Left cardiac atrium (tissue), 4 donors: Measurements from ENCODE around the gene TRIM71. TPM values are rescaled to one million over a fixed set of nuclear protein-coding genes. Genes with fewer than 3 reads are reported as not detected.
"Not testable (repeated sequence)": the region's sequence is repeated elsewhere in the genome, so short reads cannot be mapped to it uniquely, and the experiment has no call there.

Experiments used
- ATAC-seq, 2 donors: fragments of 200-7000 bp; cut with Tn5 transposase; one replicate each; pipeline ENCODE4 v1.9.1; 2020; ENCODE audit warnings: mild to moderate bottlenecking in 2 of 2, moderate library complexity in 2 of 2
- DNase-seq: peaks from one replicate; pipeline ENCODE4 v3.0.0-alpha.2; 2020
- intact Hi-C, 2 donors: fragments of 100-400 bp; cut with DNase I; formaldehyde crosslinking; loops; one replicate each; pipeline versions ENCODE4 v1.14.1 to v1.15.1; 2022 to 2023
- total RNA-seq, 2 donors: library from RNA; stranded (reverse); fragmentation: NEBNext Ultra II Directional; extraction: Animal tissue kit (Norgen Biotek cat#: 25700); gene quantifications; one replicate each; pipeline ENCODE4 v1.2.1, GENCODE V29; 2021
- donor health status: DM: no; HTN: yes; CAD: no.
- donor health status: DM: no; HTN: yes; CAD: no; lungs with severe emphysema.
- donor health status: DM: yes; HTN: yes; CAD: no.
- donor health status: Dilated cardiomyopathy.

Gene TRIM71
- total RNA-seq, 2 donors from 2014 or later, result 0.06 TPM; not detected in 1

DNA sequence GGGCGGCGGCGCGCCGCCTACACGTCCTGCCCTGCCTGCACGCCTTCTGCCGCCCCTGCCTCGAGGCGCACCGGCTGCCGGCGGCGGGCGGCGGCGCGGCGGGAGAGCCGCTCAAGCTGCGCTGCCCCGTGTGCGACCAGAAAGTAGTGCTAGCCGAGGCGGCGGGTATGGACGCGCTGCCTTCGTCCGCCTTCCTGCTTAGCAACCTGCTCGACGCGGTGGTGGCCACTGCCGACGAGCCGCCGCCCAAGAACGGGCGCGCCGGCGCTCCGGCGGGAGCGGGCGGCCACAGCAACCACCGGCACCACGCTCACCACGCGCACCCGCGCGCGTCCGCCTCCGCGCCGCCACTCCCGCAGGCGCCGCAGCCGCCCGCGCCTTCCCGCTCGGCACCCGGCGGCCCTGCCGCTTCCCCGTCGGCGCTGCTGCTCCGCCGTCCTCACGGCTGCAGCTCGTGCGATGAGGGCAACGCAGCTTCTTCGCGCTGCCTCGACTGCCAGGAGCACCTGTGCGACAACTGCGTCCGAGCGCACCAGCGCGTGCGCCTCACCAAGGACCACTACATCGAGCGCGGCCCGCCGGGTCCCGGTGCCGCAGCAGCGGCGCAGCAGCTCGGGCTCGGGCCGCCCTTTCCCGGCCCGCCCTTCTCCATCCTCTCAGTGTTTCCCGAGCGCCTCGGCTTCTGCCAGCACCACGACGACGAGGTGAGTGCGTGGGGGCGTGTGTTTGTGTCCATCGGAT lies 602 bp downstream of the TRIM71 start:
- intact Hi-C loops, result no loop called here
- no peak for DNase-seq
- no peak for ATAC-seq

GRCh38 chr3:32818970-32819511 lies 1.2 kb downstream of the TRIM71 start:
- intact Hi-C loops, result no loop called here
- ATAC-seq, result no peak
- no peak for DNase-seq

DNA sequence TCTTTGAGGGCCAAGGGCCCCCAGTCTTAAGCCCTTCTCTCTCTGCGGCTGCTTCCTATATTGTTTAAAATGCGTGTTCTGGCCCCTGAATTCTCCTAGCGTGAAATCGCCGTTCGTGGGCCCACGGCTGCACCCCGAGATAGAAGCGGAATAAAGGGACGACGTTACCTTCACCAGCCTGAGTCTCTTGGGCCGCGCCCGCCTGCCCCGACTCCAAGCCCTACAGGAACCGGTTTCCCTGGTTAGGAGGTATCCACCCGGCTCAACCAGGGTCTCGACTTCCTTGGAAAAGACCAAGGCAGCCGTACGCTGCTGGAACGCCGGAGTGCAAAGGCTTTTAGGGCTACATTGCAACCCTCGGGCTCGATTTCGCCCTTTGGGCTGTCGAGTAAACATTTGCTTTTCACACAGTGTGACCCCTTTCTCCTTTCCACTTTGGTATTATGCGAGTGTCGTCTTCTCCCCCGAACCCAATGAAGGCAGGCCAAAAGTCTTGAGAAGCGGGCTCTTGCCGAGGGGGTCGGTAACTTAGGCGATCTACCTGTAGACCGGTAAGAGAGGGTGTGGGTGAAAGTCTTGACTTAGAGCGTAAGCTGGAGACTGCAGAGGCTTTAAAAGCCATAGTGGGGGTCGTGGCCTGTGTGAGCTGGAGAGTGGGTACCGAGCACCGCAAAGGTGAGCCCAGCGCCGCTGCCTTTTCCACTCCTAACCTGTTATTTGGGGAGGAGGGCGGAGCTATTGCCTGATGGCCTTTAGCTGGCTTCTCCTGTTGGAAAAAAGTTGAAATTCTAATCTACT lies 2.0 kb downstream of the TRIM71 start:
- DNase-seq (no peak), ATAC-seq (no peak)
- intact Hi-C loops, result no loop called here

DNA sequence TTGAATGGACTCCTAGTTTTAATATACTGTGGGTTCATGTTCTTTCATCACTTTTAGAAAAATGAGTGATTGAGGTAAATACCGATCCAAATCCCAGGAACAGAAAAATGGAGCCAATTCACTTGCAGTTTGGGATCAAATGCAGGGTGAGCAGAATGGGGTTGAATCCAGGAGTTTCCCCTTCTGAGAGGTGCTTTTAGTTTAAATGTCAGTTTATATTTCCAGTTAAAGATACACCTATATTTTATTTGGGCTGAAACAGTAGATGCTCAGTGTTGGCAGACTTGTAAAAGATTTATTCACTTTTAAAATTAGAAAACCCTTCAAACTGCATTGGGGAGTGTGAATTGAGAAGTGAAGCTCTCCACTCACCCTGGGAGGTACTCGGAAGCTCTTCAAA lies 2.6 kb downstream of the TRIM71 start:
- intact Hi-C loops, result no loop called here
- no peak for ATAC-seq
- DNase-seq, result no peak

GRCh38 chr3:32820971-32821685 lies 3.3 kb downstream of the TRIM71 start:
- no peak for ATAC-seq
- no peak for DNase-seq
- intact Hi-C loops, result no loop called here

DNA sequence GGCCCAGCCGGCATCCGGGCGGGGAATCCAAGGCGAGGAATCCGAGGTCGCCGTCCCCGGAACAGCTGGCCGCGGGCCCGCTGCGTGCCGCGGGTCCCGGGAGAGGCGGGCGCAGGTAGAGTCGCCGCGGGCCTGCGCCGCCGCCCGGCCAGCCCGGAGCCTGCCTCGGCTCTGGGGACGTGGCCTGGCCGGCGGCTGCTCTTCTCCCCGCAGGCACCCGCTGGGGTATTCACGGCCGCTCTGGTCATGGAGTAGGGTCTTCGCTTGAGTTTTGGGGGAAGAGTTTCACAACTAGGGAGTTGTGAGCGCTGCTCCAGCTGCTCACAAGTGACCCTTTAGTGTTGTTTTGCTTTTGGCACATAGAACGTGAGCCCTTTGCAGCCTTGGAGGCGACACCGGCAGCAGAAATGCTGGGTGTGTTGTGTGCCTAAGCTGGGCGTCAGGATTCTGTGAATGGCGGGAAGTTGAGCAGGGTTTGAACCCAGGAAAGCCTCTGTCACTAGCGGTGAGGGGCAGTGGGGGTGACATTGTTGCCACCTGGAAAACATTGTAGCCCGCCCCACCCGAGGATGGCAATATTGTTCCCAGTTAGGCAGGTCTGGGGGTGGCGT lies 4.0 kb downstream of the TRIM71 start:
- DNase-seq (no peak), ATAC-seq (peak; percentile 34 to 55)
- intact Hi-C loops, result no loop called here

- intact Hi-C loops, result no loop called here
- DNase-seq, result no peak
Observed at GRCh38 chr3:32822609-32823498, 5.1 kb downstream of the TRIM71 start.

GRCh38 chr3:32823641-32824184 lies 5.9 kb downstream of the TRIM71 start:
- ATAC-seq, intact Hi-C loops, DNase-seq: not testable (repeated sequence)

More at GRCh38 chr3:32822609-32823498, 5.1 kb downstream of the TRIM71 start:
- no peak for ATAC-seq

DNA sequence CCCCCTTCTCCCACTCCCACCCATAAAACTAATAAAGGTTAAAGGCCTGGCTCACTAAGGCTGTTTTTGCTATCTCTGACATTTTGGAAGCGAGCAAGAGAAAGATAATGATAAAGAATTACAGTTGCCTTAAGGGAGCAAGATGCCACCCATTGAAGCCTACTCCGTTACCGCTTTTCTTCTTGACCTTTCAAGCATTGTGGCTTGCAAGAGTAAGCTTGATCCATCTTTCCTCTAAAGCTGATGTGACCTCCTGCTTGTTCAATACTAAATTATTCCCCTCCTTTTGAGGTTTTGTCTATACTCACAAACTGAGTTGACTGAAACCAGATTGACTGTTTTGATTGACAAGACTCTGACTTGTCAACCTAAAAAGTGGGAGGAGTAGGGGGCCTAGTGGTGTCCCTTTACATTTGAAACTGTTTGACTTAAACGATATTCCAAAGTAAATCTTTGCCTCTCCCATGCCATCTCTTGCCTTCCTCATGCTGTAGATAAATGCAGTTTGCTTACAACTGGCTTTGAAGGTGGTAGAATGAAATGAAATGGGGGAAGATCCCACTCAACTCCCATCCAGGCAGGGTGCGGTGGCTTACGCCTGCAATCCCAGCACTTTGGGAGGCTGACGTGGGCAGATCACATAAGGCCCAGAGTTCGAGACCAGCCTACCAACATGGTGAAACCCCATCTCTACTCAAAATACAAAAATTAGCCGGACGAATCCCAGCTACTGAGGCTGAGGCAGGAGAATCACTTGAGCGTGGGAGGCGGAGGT lies 8.0 kb downstream of the TRIM71 start:
- intact Hi-C loops, result no loop called here
- ATAC-seq, result no peak

DNA sequence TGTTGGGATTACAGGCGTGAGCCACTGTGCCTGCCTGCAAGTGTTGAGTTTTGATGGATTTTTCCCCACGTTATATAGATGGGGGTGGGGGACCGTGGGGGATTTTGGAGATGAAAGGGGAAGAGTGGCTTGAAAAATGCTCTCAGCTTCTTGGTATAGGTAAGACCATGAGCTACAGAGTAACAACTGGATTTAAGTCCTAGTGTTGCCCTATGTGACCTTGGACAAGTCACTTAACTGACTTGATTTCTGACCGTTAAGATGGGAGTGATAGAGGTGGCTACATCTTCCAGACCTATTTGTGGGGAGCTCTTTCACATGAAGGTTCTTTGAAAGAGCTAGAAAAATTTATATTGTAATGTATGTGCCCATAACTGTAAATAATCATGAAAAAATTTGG lies 13.3 kb downstream of the TRIM71 start:
- intact Hi-C loops, result no loop called here
- no peak for ATAC-seq
- no peak for DNase-seq

More for the DNA sequence above, 8.0 kb downstream of the TRIM71 start:
- DNase-seq, result no peak

- intact Hi-C loops, result no loop called here
- ATAC-seq (no peak), DNase-seq (no peak)
Observed at GRCh38 chr3:32831791-32832190, 14.0 kb downstream of the TRIM71 start.

GRCh38 chr3:32832193-32832592 lies 14.4 kb downstream of the TRIM71 start:
- DNase-seq (no peak), ATAC-seq (no peak)

DNA sequence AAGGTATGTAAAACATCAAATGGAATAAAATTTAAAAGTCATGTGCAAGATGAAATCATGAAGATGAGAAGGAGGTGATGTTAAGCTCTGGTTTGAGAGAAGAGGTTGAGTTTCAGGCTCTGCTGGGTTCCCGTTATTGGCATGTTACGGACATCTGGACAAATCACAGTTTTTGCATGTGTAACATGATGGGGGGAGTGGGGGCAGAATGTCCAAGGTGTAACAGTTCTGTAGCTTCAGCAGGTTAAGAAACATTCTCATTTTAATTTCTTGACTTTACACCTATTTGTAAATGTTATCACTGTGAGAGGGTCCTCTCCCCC lies 17.2 kb downstream of the TRIM71 start:
- ATAC-seq (no peak), DNase-seq (no peak)
- intact Hi-C loops, result no loop called here

More at GRCh38 chr3:32832193-32832592, 14.4 kb downstream of the TRIM71 start:
- intact Hi-C loops, result no loop called here

DNA sequence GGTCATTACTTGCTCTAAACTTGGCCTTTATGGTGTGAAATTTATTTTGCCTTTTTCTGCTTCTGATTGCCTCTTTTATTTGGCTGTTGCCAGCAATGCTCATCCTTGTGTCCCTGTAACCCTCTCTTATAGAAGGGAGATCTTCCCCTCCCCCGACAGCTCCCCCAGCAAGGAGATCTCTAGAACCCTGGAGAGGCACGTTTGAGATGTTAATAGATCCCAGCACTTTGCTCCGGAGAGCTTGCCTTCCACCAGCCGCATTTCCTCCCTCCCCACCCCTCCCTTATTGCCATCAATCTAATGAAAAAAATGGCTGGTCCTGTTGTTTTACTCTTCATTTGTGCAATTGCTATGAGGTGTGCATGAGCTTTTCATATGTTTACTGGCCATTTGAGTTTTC lies 18.2 kb downstream of the TRIM71 start:
- ATAC-seq (no peak), DNase-seq (no peak)
- intact Hi-C loops, result no loop called here

DNA sequence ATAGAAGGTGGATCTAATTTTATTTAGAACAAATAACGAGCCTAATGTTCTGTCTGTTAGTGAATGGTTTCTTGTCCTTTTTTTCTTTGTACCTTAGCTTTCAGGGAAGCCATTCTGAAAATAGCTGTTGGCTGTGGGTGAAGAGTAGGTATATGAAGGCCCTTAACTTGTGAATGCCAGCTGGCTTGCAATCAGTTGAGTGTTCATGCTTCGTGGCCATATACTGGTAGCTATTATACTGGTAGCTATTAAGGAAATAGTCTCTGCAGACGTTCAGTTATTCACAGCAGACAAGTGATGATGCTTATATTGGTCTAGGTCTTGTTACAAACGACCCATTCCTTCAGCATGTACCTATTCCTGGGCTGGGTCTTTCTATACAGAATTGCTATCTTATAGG lies 18.8 kb downstream of the TRIM71 start:
- DNase-seq (no peak), ATAC-seq (no peak)
- intact Hi-C loops, result no loop called here

- ATAC-seq, result no peak
- no peak for DNase-seq
- intact Hi-C loops, result no loop called here
Observed at GRCh38 chr3:32837366-32837765, 19.6 kb downstream of the TRIM71 start.

DNA sequence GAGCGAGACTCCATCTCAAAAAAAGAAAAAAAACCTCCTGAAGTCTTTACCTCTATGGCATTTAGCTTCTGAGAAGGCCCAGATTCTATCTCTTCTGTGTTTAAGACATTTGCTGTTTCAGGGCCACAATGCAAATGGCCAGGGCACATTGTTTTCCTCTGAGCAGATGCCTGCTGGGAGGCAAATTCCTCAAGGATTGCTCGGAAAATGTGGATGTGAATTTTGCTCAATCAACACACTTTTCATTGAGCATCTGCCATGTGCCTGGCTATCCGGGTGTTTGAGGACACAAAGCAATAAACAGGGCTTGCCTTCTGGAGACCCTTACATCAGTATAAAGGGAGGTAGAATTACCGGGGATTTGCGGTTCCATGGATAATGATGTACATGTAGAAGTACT lies 20.0 kb downstream of the TRIM71 start:
- no peak for DNase-seq

GRCh38 chr3:32839714-32840085 lies 21.9 kb downstream of the TRIM71 start:
- intact Hi-C loops, result no loop called here
- DNase-seq, result no peak

More for the DNA sequence above, 20.0 kb downstream of the TRIM71 start:
- no peak for ATAC-seq
- intact Hi-C loops, result no loop called here

More at GRCh38 chr3:32839714-32840085, 21.9 kb downstream of the TRIM71 start:
- ATAC-seq, result no peak
